GM19099 (cell line): Measurements from ENCODE around the gene RBM28.

Experiments
- POLR2A ChIP-seq: IDR thresholded peaks from 3 replicates; pipeline ENCODE4 v1.6.1; 2011; ENCODE audit warnings: low read depth; ENCODE audit not compliant: insufficient read length; ENCODE audit errors: extremely low read depth

Gene RBM28

GRCh38 chr7:128323459-128324367, 20.0 kb downstream of the RBM28 start:
- no peak for TF ChIP-seq POLR2A

- TF ChIP-seq POLR2A: no peak
These were observed 20.7 kb downstream of the RBM28 start for GRCh38 chr7:128323040-128323439.

GRCh38 chr7:128322040-128322643, 21.6 kb downstream of the RBM28 start:
- TF ChIP-seq POLR2A: no peak

GRCh38 chr7:128321044-128321422, 22.7 kb downstream of the RBM28 start:
- TF ChIP-seq POLR2A: no peak

GRCh38 chr7:128318691-128319090, 25.0 kb downstream of the RBM28 start:
- no peak for TF ChIP-seq POLR2A

GRCh38 chr7:128311013-128311412, 32.7 kb downstream of the RBM28 start:
- TF ChIP-seq POLR2A: no peak

GRCh38 chr7:128310499-128310898, 33.2 kb downstream of the RBM28 start:
- no peak for TF ChIP-seq POLR2A

GRCh38 chr7:128309976-128310375, 33.7 kb downstream of the RBM28 start:
- TF ChIP-seq POLR2A: no peak

- no peak for TF ChIP-seq POLR2A
These were observed 34.6 kb downstream of the RBM28 start for GRCh38 chr7:128309124-128309523.

- no peak for TF ChIP-seq POLR2A
These were observed 36.6 kb downstream of the RBM28 start for GRCh38 chr7:128307061-128307460.

- no peak for TF ChIP-seq POLR2A
These were observed 39.5 kb downstream of the RBM28 start for GRCh38 chr7:128304212-128304611.

GRCh38 chr7:128303643-128304042, 40.1 kb downstream of the RBM28 start:
- TF ChIP-seq POLR2A: no peak

- no peak for TF ChIP-seq POLR2A
These were observed 40.6 kb downstream of the RBM28 start for GRCh38 chr7:128303133-128303532.

- TF ChIP-seq POLR2A: no peak
These were observed 41.6 kb downstream of the RBM28 start for GRCh38 chr7:128302139-128302538.

GRCh38 chr7:128299109-128299607, 44.5 kb downstream of the RBM28 start:
- no peak for TF ChIP-seq POLR2A

- TF ChIP-seq POLR2A: no peak
These were observed 56.2 kb downstream of the RBM28 start for GRCh38 chr7:128287556-128287955.

- no peak for TF ChIP-seq POLR2A
These were observed 59.6 kb downstream of the RBM28 start for GRCh38 chr7:128284102-128284501.
